ENCODE results near the gene HES6. TPM values are rescaled to one million over a fixed set of nuclear protein-coding genes. Genes with fewer than 3 reads are reported as not detected.

The HES6 gene
- total and polyA plus RNA-seq, 10 of the 15 experiments (the other 5 are each of a cell fraction or from before 2014, with no cell fraction given): 0.11 to 1.7 (median 0.83) TPM

- TF ChIP-seq YY1 (IDR thresholded peaks at IDR 0.05; ENCODE audit: low read depth, low read length) (no peak), POLR2AphosphoS5 (IDR thresholded peaks at IDR 0.05; ENCODE audit: low read length) (no peak), SIX5 (IDR thresholded peaks at IDR 0.05; ENCODE audit: low read depth, low read length, severe bottlenecking) (no peak), SREBF2 (IDR thresholded peaks at IDR 0.05; ENCODE audit: low read length) (no peak)
These were observed 47.3 kb upstream of the HES6 start (continued) for GRCh38 chr2:238286987-238287736.

DNA sequence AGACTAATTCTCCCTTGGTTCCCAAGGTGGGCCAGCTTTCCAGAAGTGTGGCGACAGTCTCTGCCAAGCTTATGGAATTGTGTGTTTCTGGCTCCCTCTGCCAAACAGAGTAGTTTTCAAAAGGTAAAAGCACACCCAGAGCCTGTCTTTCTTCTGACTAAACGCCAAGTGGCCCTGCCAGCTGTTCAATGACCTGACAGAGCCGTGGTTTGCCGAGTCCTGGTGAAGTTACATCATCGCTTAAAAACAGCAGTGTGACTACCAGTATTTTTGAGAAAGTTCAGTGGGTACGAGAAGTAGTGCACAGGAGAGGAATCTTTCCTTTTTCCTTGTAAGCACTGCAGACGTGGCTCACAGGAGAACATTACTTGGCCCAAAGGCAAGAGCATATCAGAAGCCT, 46.7 kb upstream of the HES6 start:
- peaks cover 15% of the 10 kb centered on the region for H3K4me1 ChIP-seq (ENCODE audit: control insufficient read depth, insufficient read depth, low read length)
- no peak overlapping the region for H2AFZ ChIP-seq (ENCODE audit: control insufficient read depth, low read depth, low read length)
- H3K27ac ChIP-seq (ENCODE audit: control insufficient read depth, insufficient read depth): no peak overlapping the region
- H4K20me1 ChIP-seq (ENCODE audit: control insufficient read depth, insufficient read depth): no peaks in the 10 kb centered on the region; the same call in 1 of the 2 replicates
- H3K4me2 ChIP-seq (ENCODE audit: control insufficient read depth, insufficient read depth): peak overlapping the region; percentile 88
- WGBS (ENCODE audit: insufficient coverage, insufficient replicate concordance, low lambda C conversion rate, missing lambda C conversion rate): 90% methylated on average over 7 of the region's 7 CpGs
- ATAC-seq (no peak), FAIRE-seq (no peak), DNase-seq (ENCODE audit: low read depth, low spot score) (no peak)
- no peaks in the 10 kb centered on the region for H3K9me3 ChIP-seq (replicated peaks; ENCODE audit: control insufficient read depth, insufficient read depth, low read length)
- peaks cover 39% of the 10 kb centered on the region for H3K79me2 ChIP-seq (ENCODE audit: control insufficient read depth, insufficient read depth, low read length)
- POLR2A ChIA-PET: interaction anchor here (1.7 kb wide), 1 partner anchor 85 kb away, joined by 5 read pairs; no protein-coding TSS in a partner anchor
- peak overlapping the region; percentile 79; the same call in 1 of the 2 replicates for H3K9ac ChIP-seq (ENCODE audit: control insufficient read depth, insufficient read depth, low read length)
- no peak for TF ChIP-seq ZNF217 (IDR thresholded peaks at IDR 0.05)
- no peak for TF ChIP-seq FOXK2 (IDR thresholded peaks at IDR 0.05)
- no peak for TF ChIP-seq ETV6 (conservative IDR thresholded peaks at IDR 0.05 in 1 of 2, IDR thresholded peaks at IDR 0.05 in 1 of 2; ENCODE audit: borderline replicate concordance in 1 of 2, low read depth in 1 of 2)
- TF ChIP-seq MAX (IDR thresholded peaks at IDR 0.05; ENCODE audit: low read depth, low read length): no peak
- TF ChIP-seq TBL1XR1 (IDR thresholded peaks at IDR 0.05; ENCODE audit: low read depth, low read length): no peak
- TF ChIP-seq SKIL (IDR thresholded peaks at IDR 0.05; ENCODE audit: low read depth, poor library complexity, severe bottlenecking): no peak
- RAD21 ChIA-PET (ENCODE audit: unreplicated experiment): no interaction called here
- no peaks in the 10 kb centered on the region for H3K27me3 ChIP-seq (replicated peaks in 1 of 2; ENCODE audit: control insufficient read depth in 2 of 2, insufficient read depth in 2 of 2, low read length in 1 of 2)
- in situ Hi-C loops (cut with MboI) (no loop called here), intact Hi-C loops (cut with micrococcal nuclease; ENCODE audit: unreplicated experiment) (no loop called here)
- CTCF ChIA-PET: interaction anchor here (0.7 to 5.0 kb wide), 2 partner anchors 23 to 145 kb away, joined by 3 to 27 read pairs; no protein-coding TSS in a partner anchor
- SMC1A ChIA-PET (ENCODE audit: uncharacterized antibody, unreplicated experiment): interaction anchor here (1.0 kb wide), 1 partner anchor 51 kb away, joined by 3 read pairs; no protein-coding TSS in a partner anchor
- H3K4me3 ChIP-seq: no peak overlapping the region
- TSS peak; percentile 71 for BruUV-seq (replicated peaks)
- no peaks in the 10 kb centered on the region; a peak in 1 of 4 replicates for H3K36me3 ChIP-seq (ENCODE audit: control insufficient read depth in 2 of 2, insufficient read depth in 2 of 2, low read length in 1 of 2)

Measured in GM12878 (cell line).